CD4-positive, alpha-beta T cell (primary cell): ENCODE data around the gene RASL10A. TPM values are rescaled to one million over a fixed set of nuclear protein-coding genes. Genes with fewer than 3 reads are reported as not detected.

Experiments
- ATAC-seq: fragments of 200-7000 bp; cut with Tn5 transposase; one replicate; pipeline ENCODE4 v1.10.0; 2022; ENCODE audit warnings: mild to moderate bottlenecking; ENCODE audit not compliant: poor library complexity
- CTCF ChIA-PET: fragments of 350-600 bp; sonication (Branson Sonifier 250); formaldehyde crosslinking; loops from one replicate; lab custom pipeline; 2021; ENCODE audit warnings: antibody characterized with exemption, inconsistent platforms; lab: Charles Lee
- POLR2A ChIA-PET: fragments of 350-600 bp; sonication (Branson Sonifier 250); formaldehyde crosslinking; loops from one replicate; lab custom pipeline; 2021; ENCODE audit warnings: antibody characterized with exemption, inconsistent platforms; lab: Charles Lee
- DNase-seq, 14 experiments: peaks; one replicate each; pipeline ENCODE4 v3.0.0-alpha.2; 2013 to 2020; ENCODE audit warnings: mixed read lengths in 2 of 14
- H3K27ac ChIP-seq, 2 donors: one replicate each; pipeline versions ENCODE4 v1.5.1 to v1.7.0; 2013; ENCODE audit warnings: low read length in 2 of 2, low read depth in 1 of 2, mild to moderate bottlenecking in 1 of 2
- H3K27me3 ChIP-seq, 2 experiments: 1 replicate in 1 of 2; 2 replicates in 1 of 2; pipeline versions ENCODE4 v1.6.1 to v1.7.0; 2013; ENCODE audit warnings: low read length in 2 of 2, control low read depth in 1 of 2, mild to moderate bottlenecking in 1 of 2, moderate library complexity in 1 of 2; ENCODE audit not compliant: insufficient read depth in 2 of 2, control insufficient read depth in 1 of 2
- H3K36me3 ChIP-seq: one replicate; pipeline ENCODE4 v1.6.1; 2013; ENCODE audit warnings: low read length, control low read depth; ENCODE audit not compliant: insufficient read depth
- H3K4me1 ChIP-seq: one replicate; pipeline ENCODE4 v1.6.1; 2013; ENCODE audit warnings: low read length, control low read depth; ENCODE audit not compliant: insufficient read depth
- H3K4me3 ChIP-seq: one replicate; pipeline ENCODE4 v1.5.1; 2013; ENCODE audit warnings: mild to moderate bottlenecking, low read length, moderate library complexity
- H3K9me3 ChIP-seq, 2 experiments: 1 replicate in 1 of 2; 2 replicates in 1 of 2; pipeline versions ENCODE4 v1.6.1 to v1.7.0; 2013; ENCODE audit warnings: low read length in 2 of 2, mild to moderate bottlenecking in 2 of 2, control low read depth in 1 of 2, moderate library complexity in 1 of 2; ENCODE audit not compliant: control insufficient read depth in 1 of 2, insufficient read depth in 1 of 2
- H3K27ac Mint-ChIP-seq: one replicate; pipeline ENCODE4 v1.8.0; 2020; ENCODE audit warnings: mixed read lengths
- H3K27me3 Mint-ChIP-seq: one replicate; pipeline ENCODE4 v1.8.0; 2021; ENCODE audit warnings: mixed read lengths
- H3K36me3 Mint-ChIP-seq: one replicate; pipeline ENCODE4 v1.8.0; 2021; ENCODE audit warnings: low read depth, mixed read lengths
- H3K4me1 Mint-ChIP-seq: one replicate; pipeline ENCODE4 v1.8.0; 2021; ENCODE audit warnings: low read depth, mixed read lengths
- H3K4me3 Mint-ChIP-seq: one replicate; pipeline ENCODE4 v1.8.0; 2020; ENCODE audit warnings: mild to moderate bottlenecking, mixed read lengths
- H3K9me3 Mint-ChIP-seq: one replicate; pipeline ENCODE4 v1.8.0; 2020; ENCODE audit warnings: mixed read lengths
- intact Hi-C, 2 experiments: fragments of 100-400 bp; cut with DNase I in 1 of 2; cut with micrococcal nuclease in 1 of 2; formaldehyde crosslinking; loops; one replicate each; pipeline versions ENCODE4 v1.15.1 to v1.9.0; 2023 to 2025; cut with DNase I, micrococcal nuclease
- total RNA-seq, 174 experiments: library from RNA in 2 of 174; stranded (reverse) in 2 of 174; gene quantifications; one replicate each; pipeline ENCODE4 v1.2.3 and lab custom pipeline; 2021 to 2026
- TF ChIP-seq, protein P1 (sequence below): fragments of 200-600 bp; IDR thresholded peaks from one replicate; pipeline ENCODE4 v1.8.0; 2022; ENCODE audit warnings: antibody characterized with exemption, mild to moderate bottlenecking

The RASL10A gene
- total RNA-seq, 2 experiments from 2014 or later = 0.30 to 0.36 TPM

DNA sequence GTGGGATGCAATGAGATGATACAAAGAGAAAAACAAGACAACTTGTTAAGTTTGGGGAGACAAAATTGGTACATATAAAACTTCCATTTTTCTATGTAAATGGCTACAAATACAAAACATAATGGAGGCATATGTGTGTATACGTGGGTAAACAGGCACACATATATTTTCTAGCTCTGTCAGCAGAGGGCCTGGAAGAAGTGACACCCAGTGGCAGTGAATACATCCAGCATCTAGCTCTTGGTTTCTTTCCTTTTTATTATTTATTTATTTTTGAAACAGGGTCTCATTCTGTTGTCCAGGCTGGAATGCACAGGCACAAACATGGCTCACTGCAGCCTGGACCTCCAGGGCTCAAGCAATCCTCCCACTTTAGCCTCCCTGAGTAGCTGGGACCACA, 5.0 kb upstream of the RASL10A start:
- Mint-ChIP-seq H3K27ac (no peak overlapping the region), H3K9me3 (no peaks in the 10 kb centered on the region), H3K36me3 (no peaks in the 10 kb centered on the region), H3K27me3 (peaks cover 14% of the 10 kb centered on the region), H3K4me3 (no peak overlapping the region), H3K4me1 (peaks cover 7% of the 10 kb centered on the region)
- peaks cover 9 to 15% of the 10 kb centered on the region in 2 experiments for H3K27me3 ChIP-seq
- DNase-seq = no peak
- ChIA-PET CTCF (no interaction called here), POLR2A (no interaction called here)
- H3K9me3 ChIP-seq = peaks cover 0 to 3% of the 10 kb centered on the region in 2 experiments
- TF ChIP-seq, protein P1, sequence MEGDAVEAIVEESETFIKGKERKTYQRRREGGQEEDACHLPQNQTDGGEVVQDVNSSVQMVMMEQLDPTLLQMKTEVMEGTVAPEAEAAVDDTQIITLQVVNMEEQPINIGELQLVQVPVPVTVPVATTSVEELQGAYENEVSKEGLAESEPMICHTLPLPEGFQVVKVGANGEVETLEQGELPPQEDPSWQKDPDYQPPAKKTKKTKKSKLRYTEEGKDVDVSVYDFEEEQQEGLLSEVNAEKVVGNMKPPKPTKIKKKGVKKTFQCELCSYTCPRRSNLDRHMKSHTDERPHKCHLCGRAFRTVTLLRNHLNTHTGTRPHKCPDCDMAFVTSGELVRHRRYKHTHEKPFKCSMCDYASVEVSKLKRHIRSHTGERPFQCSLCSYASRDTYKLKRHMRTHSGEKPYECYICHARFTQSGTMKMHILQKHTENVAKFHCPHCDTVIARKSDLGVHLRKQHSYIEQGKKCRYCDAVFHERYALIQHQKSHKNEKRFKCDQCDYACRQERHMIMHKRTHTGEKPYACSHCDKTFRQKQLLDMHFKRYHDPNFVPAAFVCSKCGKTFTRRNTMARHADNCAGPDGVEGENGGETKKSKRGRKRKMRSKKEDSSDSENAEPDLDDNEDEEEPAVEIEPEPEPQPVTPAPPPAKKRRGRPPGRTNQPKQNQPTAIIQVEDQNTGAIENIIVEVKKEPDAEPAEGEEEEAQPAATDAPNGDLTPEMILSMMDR = no peak
- intact Hi-C loops = no loop called here
- H3K4me3 ChIP-seq = no peak overlapping the region
- no peak for ATAC-seq
- no peaks in the 10 kb centered on the region for H3K36me3 ChIP-seq
- H3K4me1 ChIP-seq = no peaks in the 10 kb centered on the region
- H3K27ac ChIP-seq = no peak overlapping the region

DNA sequence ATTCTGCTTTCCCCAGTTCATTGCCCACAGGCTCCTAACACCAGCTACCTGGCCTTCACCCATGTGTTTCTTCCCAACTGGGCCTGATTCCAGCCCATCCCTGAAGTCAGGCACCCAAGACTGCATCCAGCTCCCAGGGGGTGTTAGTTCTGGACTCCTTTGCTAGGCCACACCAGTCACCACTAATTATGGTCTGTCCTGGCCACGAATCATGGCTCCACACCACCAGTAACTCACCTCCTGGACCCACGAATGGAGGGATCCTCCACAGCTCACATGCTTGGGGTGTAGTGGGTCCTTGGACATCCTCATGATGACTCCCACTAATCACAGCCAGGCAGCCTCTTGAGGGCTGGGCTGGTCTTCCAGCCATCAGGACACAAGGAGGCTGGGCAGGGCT, 3.6 kb upstream of the RASL10A start:
- TF ChIP-seq, protein P1 = no peak
- no peak overlapping the region for H3K4me3 Mint-ChIP-seq
- H3K27ac Mint-ChIP-seq = no peak overlapping the region
- ChIA-PET CTCF (no interaction called here), POLR2A (no interaction called here)
- no peak for ATAC-seq
- Histone ChIP-seq H3K27ac (no peak overlapping the region), H3K36me3 (no peaks in the 10 kb centered on the region), H3K27me3 (peaks cover 16 to 25% of the 10 kb centered on the region in 2 experiments), H3K4me1 (peaks cover 10% of the 10 kb centered on the region), H3K9me3 (peaks cover 0 to 3% of the 10 kb centered on the region in 2 experiments), H3K4me3 (no peak overlapping the region)
- no peaks in the 10 kb centered on the region for H3K36me3 Mint-ChIP-seq
- H3K9me3 Mint-ChIP-seq = no peaks in the 10 kb centered on the region
- H3K27me3 Mint-ChIP-seq = peaks cover 21% of the 10 kb centered on the region
- no peak for DNase-seq
- intact Hi-C loops = no loop called here
- H3K4me1 Mint-ChIP-seq = peaks cover 14% of the 10 kb centered on the region

DNA sequence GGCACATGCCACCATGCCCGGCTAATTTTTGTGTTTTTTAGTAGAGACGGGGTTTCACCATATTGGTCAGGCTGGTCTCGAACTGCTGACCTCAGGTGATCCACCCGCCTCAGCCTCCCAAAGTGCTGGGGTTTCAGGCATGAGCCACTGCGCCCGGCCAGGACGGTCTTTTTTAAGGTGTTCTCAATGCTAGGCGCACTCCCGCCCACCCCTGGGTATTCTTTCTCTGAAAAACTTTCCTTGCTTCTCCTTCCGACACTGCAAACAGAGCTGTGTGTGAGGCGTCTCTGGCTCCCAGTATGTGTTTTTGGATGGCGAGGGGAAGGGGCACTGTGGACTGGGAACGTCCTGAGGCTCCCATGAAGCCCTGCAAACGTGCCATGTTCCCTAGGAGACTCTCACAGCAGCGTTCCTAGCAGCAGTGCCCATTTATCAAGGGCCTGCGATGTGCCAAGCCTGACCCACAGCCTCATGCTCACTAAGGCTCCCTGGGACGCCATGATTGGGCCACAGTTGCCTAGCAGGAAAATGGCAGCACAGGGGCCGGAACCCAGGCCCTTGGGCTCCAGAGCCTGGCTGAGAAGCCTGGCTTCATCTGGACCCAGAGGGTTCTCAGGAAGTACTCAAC, 2.4 kb upstream of the RASL10A start:
- Mint-ChIP-seq H3K9me3 (no peaks in the 10 kb centered on the region), H3K4me1 (peaks cover 19% of the 10 kb centered on the region), H3K4me3 (no peak overlapping the region), H3K27me3 (peaks cover 32% of the 10 kb centered on the region), H3K27ac (no peak overlapping the region), H3K36me3 (no peaks in the 10 kb centered on the region)
- intact Hi-C loops = no loop called here
- Histone ChIP-seq H3K27ac (no peak overlapping the region), H3K4me1 (peaks cover 19% of the 10 kb centered on the region), H3K9me3 (peaks cover 0 to 9% of the 10 kb centered on the region in 2 experiments), H3K4me3 (no peak overlapping the region), H3K27me3 (peaks cover 25 to 36% of the 10 kb centered on the region in 2 experiments), H3K36me3 (no peaks in the 10 kb centered on the region)
- no peak for ATAC-seq
- ChIA-PET POLR2A (no interaction called here), CTCF (no interaction called here)
- TF ChIP-seq, protein P1 = no peak
- no peak for DNase-seq
